K562 (cell line): ENCODE measurements around the gene DMD. TPM values are rescaled to one million over a fixed set of nuclear protein-coding genes. Genes with fewer than 3 reads are reported as not detected.

Experiments
- ATAC-seq: fragments of 200-7000 bp; cut with Tn5 transposase; 3 replicates; pipeline ENCODE4 v1.9.1; 2020; ENCODE audit warnings: moderate library complexity
- BruUV-seq: library from RNA; stranded (reverse); fragments of 400-500 nt; replicated peaks from 2 replicates; lab custom pipeline; 2021; lab: Mats Ljungman, UMichigan
- CTCF ChIA-PET: fragments of 300-600 bp; formaldehyde crosslinking; extraction: SDS; loops from one replicate; lab custom pipeline; 2021; ENCODE audit warnings: low intra/inter-chr PET ratio; lab: Yijun Ruan, JAX
- POLR2A ChIA-PET: fragments of 300-600, 350-650 bp; sonication (Branson Sonifier 250); formaldehyde crosslinking; extraction: SDS; loops from one replicate; lab custom pipeline; 2021; ENCODE audit warnings: antibody characterized with exemption, inconsistent platforms; lab: Yijun Ruan, JAX
- DNase-seq, 4 experiments: peaks; one replicate each; pipeline versions ENCODE4 v3.0.0 to v3.0.0-alpha.2; 2011 to 2018; ENCODE audit warnings: low spot score in 3 of 4, mixed read lengths in 3 of 4; ENCODE audit errors: extremely low read depth in 1 of 4
- FAIRE-seq: peaks from 2 replicates; lab custom pipeline; 2011; peaks lifted over from hg19 to GRCh38; lab: Jason Lieb, UNC
- H2AFZ ChIP-seq: 2 replicates; pipeline ENCODE4 v1.6.0; 2011; ENCODE audit warnings: low read depth, low read length, control low read depth, inconsistent platforms
- H3K27ac ChIP-seq: fragments of 200-600 bp; 3 replicates; pipeline ENCODE4 v1.8.0; 2011; ENCODE audit warnings: low read depth, mild to moderate bottlenecking, control low read depth, inconsistent platforms, low read length, moderate library complexity, mixed read lengths; ENCODE audit errors: extremely low read depth
- H3K27me3 ChIP-seq, 2 experiments: fragments of 300-600 bp in 1 of 2; 2 replicates in 1 of 2; 3 replicates in 1 of 2; pipeline versions ENCODE4 v1.6.0 to v1.8.0; 2011; ENCODE audit warnings: inconsistent platforms in 2 of 2, low read length in 2 of 2, mild to moderate bottlenecking in 1 of 2, mixed read lengths in 1 of 2, moderate library complexity in 1 of 2; ENCODE audit not compliant: control insufficient read depth in 2 of 2, insufficient read depth in 2 of 2
- H3K36me3 ChIP-seq: fragments of 300-600 bp; 3 replicates; pipeline ENCODE4 v1.8.0; 2011; ENCODE audit warnings: mild to moderate bottlenecking, low read length, inconsistent platforms; ENCODE audit not compliant: control insufficient read depth, insufficient read depth
- H3K4me1 ChIP-seq, 2 experiments: fragments of 200-600 bp in 1 of 2; replicated peaks in 1 of 2; 2 replicates in 1 of 2; 3 replicates in 1 of 2; pipeline versions ENCODE4 v1.5.1 to v1.8.0; 2011; ENCODE audit warnings: inconsistent platforms in 2 of 2, low read length in 2 of 2, mild to moderate bottlenecking in 1 of 2, mixed read lengths in 1 of 2, moderate library complexity in 1 of 2; ENCODE audit not compliant: control insufficient read depth in 2 of 2, insufficient read depth in 2 of 2
- H3K4me2 ChIP-seq: 2 replicates; pipeline ENCODE4 v1.6.1; 2011; ENCODE audit warnings: low read length, control low read depth, inconsistent platforms, mixed read lengths; ENCODE audit not compliant: insufficient read depth
- H3K4me3 ChIP-seq: fragments of 200-600 bp; sonication (generic), shearing (Covaris generic); 2 replicates; pipeline ENCODE4 v1.5.1; 2016; ENCODE audit warnings: control low read depth, inconsistent platforms
- H3K79me2 ChIP-seq: fragments of 200-600 bp; 3 replicates; pipeline ENCODE4 v1.8.0; 2011; ENCODE audit warnings: low read length, inconsistent platforms; ENCODE audit not compliant: control insufficient read depth, insufficient read depth
- H3K9ac ChIP-seq, 2 experiments: 2 replicates each; pipeline versions ENCODE4 v1.6.0 to v1.6.1; 2011; ENCODE audit warnings: low read depth in 2 of 2, low read length in 2 of 2, control low read depth in 1 of 2, inconsistent platforms in 1 of 2, mild to moderate bottlenecking in 1 of 2, mixed read lengths in 1 of 2; ENCODE audit not compliant: insufficient read depth in 1 of 2
- H3K9me1 ChIP-seq: one replicate; pipeline ENCODE4 v1.6.0; 2011; ENCODE audit warnings: inconsistent platforms, mild to moderate bottlenecking, low read length, moderate library complexity; ENCODE audit not compliant: control insufficient read depth, insufficient read depth
- H3K9me3 ChIP-seq: replicated peaks from 2 replicates; pipeline ENCODE4 v1.5.1; 2011; ENCODE audit warnings: low read depth, low read length, inconsistent platforms; ENCODE audit not compliant: control insufficient read depth, insufficient read depth
- H4K20me1 ChIP-seq: replicated peaks from 2 replicates; pipeline ENCODE4 v1.6.1; 2011; ENCODE audit warnings: low read length, inconsistent platforms, mixed read lengths; ENCODE audit not compliant: control insufficient read depth, insufficient read depth
- CCNT2 ChIP-seq: IDR thresholded peaks from 2 replicates; pipeline ENCODE4 v1.6.1; 2011; ENCODE audit warnings: borderline replicate concordance, low read depth, mild to moderate bottlenecking, moderate library complexity, mixed read lengths, low read length; ENCODE audit not compliant: insufficient read length; ENCODE audit errors: extremely low read depth
- HDAC6 ChIP-seq: IDR thresholded peaks from 2 replicates; pipeline ENCODE4 v1.6.1; 2012; ENCODE audit warnings: low read depth, mild to moderate bottlenecking, control low read depth, inconsistent platforms, low read length, moderate library complexity
- KDM2B ChIP-seq: fragments of 250-450 bp; sonication (Bioruptor Pico); IDR thresholded peaks from 2 replicates; pipeline ENCODE4 v1.8.0; 2021; ENCODE audit warnings: mild to moderate bottlenecking, moderate library complexity
- MAFK ChIP-seq: IDR thresholded peaks from 2 replicates; pipeline ENCODE4 v1.6.1; 2011; ENCODE audit warnings: low read length, improper control_type of control experiment
- MEF2A ChIP-seq: IDR thresholded peaks from 2 replicates; pipeline ENCODE4 v1.6.1; 2011; ENCODE audit warnings: low read depth, mild to moderate bottlenecking, low read length, moderate library complexity; ENCODE audit not compliant: control insufficient read depth
- RREB1 ChIP-seq: fragments of 250-450 bp; sonication (Bioruptor Pico); IDR thresholded peaks from 2 replicates; pipeline ENCODE4 v1.4.0; 2020
- YBX1 ChIP-seq: fragments of 450-650 bp; IDR thresholded peaks from 2 replicates; pipeline ENCODE4 v1.7.1; 2016; ENCODE audit warnings: mild to moderate bottlenecking
- ZNF263 ChIP-seq: sonication (generic); formaldehyde crosslinking; IDR thresholded peaks from 2 replicates; pipeline ENCODE4 v1.8.0; 2022; ENCODE audit warnings: mild to moderate bottlenecking, missing genetic modification reagents, borderline replicate concordance
- ZNF316 ChIP-seq: fragments of 450-650 bp; IDR thresholded peaks from 2 replicates; pipeline ENCODE4 v1.6.1; 2016
- ZNF449 ChIP-seq: fragments of 250-450 bp; sonication (Bioruptor Pico); IDR thresholded peaks from 2 replicates; pipeline ENCODE4 v1.8.0; 2022; ENCODE audit warnings: moderate library complexity, mild to moderate bottlenecking, inconsistent platforms
- WGBS: fragments of 100-300 bp; shearing (Covaris generic); methylation state at CpG from one replicate; pipeline ENCODE4 v1.1.6; 2016; ENCODE audit warnings: low coverage, mixed read lengths; ENCODE audit not compliant: insufficient coverage; ENCODE audit errors: missing lambda C conversion rate; 5-methylcytosine and 5-hydroxymethylcytosine counted together
- in situ Hi-C: fragments of 300-500 bp; cut with MboI; formaldehyde crosslinking; loops from 4 replicates; pipeline ENCODE4 v1.15.0; 2018; ENCODE audit warnings: inconsistent platforms, mixed read lengths
- intact Hi-C: fragments of 100-400 bp; cut with micrococcal nuclease; formaldehyde crosslinking; loops from 2 replicates; pipeline ENCODE4 v1.14.2; 2022
- polyA plus RNA-seq, 8 experiments: library from polyadenylated mRNA; depleted of rRNA in 4 of 8; stranded (reverse) in 5 of 8; unstranded in 3 of 8; fragments of >200 nt; fragmentation: Nextera tagmentation in 2 of 8; fragmentation: Illumina TruSeq in 1 of 8; extraction: Ambion mirVana in 2 of 8; extraction: Trizol in 1 of 8; gene quantifications; 2 replicates each; pipeline versions ENCODE4 v1.2.1 to v1.2.3, GENCODE V29; 2011 to 2014; ENCODE audit warnings: inconsistent platforms in 1 of 8, missing spikeins in 1 of 8
- total RNA-seq, 7 experiments: library from RNA; depleted of rRNA in 6 of 7; stranded (reverse); fragments of >200 nt in 6 of 7; fragmentation: Illumina TruSeq in 2 of 7; extraction: Trizol in 2 of 7; gene quantifications; 2 replicates each; pipeline versions ENCODE4 v1.2.1 to v1.2.3, GENCODE V29; 2011 to 2021; ENCODE audit warnings: low replicate concordance in 1 of 7

DMD gene
- total and polyA plus RNA-seq, 9 of the 15 experiments (the other 6 are each of a cell fraction or from before 2014, with no cell fraction given) = 3.8 to 20.4 (median 11.4) TPM

GRCh38 chrX:31845003-31845402 is 1366.3 kb downstream of the DMD start:
- DNase-seq (no peak), ATAC-seq (no peak), FAIRE-seq (no peak)
- H3K27me3 ChIP-seq = no peaks in the 10 kb centered on the region
- no TSS peak for BruUV-seq
- ChIA-PET CTCF (no interaction called here), POLR2A (no interaction called here)
- no peaks in the 10 kb centered on the region for H4K20me1 ChIP-seq
- H3K79me2 ChIP-seq = no peaks in the 10 kb centered on the region
- H3K4me3 ChIP-seq = no peak overlapping the region
- WGBS = 75% methylated on average over 1 of the region's 1 CpG
- H3K4me1 ChIP-seq = peaks cover 0 to 8% of the 10 kb centered on the region in 2 experiments; a peak in 1 of 5 replicates
- H3K36me3 ChIP-seq = no peaks in the 10 kb centered on the region
- no peak overlapping the region for H3K4me2 ChIP-seq
- H3K9me3 ChIP-seq = no peaks in the 10 kb centered on the region
- TF ChIP-seq ZNF449 (CRISPR knock-in tag) (no peak), YBX1 (no peak), RREB1 (CRISPR knock-in tag) (no peak), ZNF316 (no peak), ZNF263 (no peak), HDAC6 (no peak), KDM2B (CRISPR knock-in tag) (no peak), MAFK (no peak), CCNT2 (no peak), MEF2A (no peak)
- intact Hi-C loops (no loop called here), in situ Hi-C loops (no loop called here)
- no peak overlapping the region for H3K27ac ChIP-seq
- H3K9me1 ChIP-seq = peaks cover 2% of the 10 kb centered on the region
- H3K9ac ChIP-seq = no peak overlapping the region
- no peak overlapping the region for H2AFZ ChIP-seq
